ENCODE results near the gene IGSF3.
"Not testable (repeated sequence)": the region's sequence is repeated elsewhere in the genome, so short reads cannot be mapped to it uniquely, and the experiment has no call there.

- peak; percentile 40 to 58 (median 40) for TF ChIP-seq CTCF (IDR thresholded peaks at IDR 0.05)
- TF ChIP-seq POLR2A (IDR thresholded peaks at IDR 0.05; ENCODE audit: low read depth): not testable (repeated sequence)
Observed at GRCh38 chr1:116595946-116596741, 71.4 kb downstream of the IGSF3 start.
